Erythroblast (primary cell): Measurements from ENCODE around the gene ABHD12.

ENCODE experiments used
- DNase-seq, 2 experiments: peaks; one replicate each; lab custom pipeline; 2025; lab: John Stamatoyannopoulos, UW
- GATA1 ChIP-seq: IDR thresholded peaks from 2 replicates; pipeline ENCODE4 v1.6.1; 2011; ENCODE audit warnings: low read depth, mild to moderate bottlenecking, control low read depth, low read length, moderate library complexity
- POLR2A ChIP-seq: IDR thresholded peaks from 2 replicates; pipeline ENCODE4 v1.6.1; 2011; ENCODE audit warnings: mild to moderate bottlenecking, low read length

ABHD12 gene

DNA sequence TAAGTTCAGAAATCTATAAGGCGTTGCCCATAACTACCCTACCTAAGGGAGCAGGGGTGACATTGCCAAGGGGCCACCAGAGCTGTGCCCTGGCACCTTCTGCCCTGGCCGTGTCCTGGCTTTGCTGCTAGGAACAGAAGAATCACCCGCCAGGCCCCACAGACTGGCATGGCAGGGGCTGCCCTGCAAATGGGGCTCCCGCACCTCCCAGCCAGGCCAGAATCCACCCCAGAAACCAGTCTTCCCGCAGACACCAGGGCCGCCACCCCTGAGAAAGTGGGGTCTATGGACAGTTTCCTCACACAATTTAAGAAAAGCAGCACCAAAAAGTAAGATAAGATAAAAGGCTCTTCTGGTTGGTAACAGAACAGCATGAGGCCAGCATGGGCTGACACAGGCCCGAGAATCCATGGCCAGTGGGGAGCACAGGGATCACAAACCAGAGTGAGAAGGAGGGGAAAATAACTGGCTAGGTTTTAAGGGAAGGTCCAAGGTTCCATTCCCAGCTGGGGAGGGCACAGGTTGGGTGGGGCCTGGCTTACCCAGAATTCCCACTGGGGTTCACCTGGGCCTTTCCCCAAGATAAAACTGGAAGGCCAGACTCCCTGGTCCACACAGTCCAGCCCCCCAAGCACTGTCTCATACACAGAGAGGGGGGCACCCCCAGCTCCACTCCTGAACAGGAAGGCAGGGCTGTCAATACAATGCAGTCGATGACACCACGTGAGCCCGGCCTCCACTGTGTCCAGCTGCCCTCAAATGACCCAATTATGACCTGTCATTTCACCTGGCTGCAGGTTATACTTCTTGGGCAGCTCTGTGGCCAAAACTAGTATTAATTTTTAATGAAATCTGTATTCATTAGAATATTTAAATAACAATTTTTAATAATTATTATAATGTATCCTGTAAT, 83.4 kb downstream of the ABHD12 start:
- no peak for DNase-seq
- TF ChIP-seq GATA1 (no peak), POLR2A (no peak)

DNA sequence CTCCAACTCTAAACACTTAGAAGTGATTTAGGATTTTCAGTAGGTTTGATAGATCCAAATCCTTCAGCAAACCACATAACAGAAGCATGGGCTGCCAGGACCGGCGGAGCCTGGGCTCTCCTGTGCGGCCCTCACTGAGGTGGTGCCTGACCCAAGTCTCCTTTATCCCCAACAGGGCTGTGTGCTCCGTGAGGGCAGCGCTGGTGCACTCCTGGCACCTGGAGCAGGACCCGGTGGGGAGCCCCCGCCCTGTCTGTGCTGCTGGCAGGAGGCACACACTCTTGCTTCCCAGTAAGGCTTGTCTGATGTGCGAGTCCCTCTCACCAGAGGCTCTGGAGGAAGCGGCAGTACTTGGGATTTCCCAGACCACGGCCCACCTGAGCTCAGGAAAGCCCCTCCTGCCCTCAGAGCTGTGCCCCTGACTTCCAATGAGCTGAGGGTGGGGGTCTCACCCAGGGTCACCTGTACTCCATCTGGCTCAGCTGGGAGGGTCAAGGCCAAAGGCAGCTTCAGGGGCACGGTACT, 86.5 kb downstream of the ABHD12 start:
- DNase-seq = no peak
- no peak for TF ChIP-seq POLR2A
- no peak for TF ChIP-seq GATA1

DNA sequence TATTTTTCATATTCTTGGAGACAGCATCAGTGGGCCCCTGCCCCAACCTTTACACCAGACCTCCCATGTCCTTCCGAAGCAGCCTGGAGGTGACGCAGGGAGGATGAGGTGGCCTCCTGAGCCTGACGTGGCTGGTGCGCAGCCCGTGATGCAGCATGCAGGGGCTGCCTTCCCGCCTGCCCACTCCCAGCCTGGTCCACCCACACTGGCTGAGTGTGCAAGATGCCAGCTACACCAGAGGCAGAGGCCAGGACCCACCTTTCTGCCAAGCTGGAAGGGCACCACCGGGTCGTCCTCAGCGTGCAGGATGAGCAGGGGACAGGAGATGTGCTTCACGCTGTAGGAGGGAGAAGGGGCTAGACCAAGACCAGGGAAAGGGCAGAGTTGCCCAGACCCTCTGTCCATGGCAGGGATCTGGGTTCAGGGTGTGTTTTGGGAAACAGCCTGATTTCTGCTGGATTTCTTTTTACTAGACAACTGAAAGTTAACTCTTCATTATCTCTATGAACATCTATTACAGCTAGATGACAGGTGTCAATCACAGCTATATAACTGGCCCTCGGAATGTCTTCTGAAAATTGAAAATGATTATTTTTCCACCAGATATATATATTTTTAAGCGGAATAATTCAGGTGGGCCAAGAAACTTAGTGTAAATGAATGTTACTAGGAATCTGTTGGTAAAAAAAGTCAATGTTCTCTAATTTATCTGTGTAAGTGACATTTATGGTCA, 87.2 kb downstream of the ABHD12 start:
- TF ChIP-seq GATA1 (no peak), POLR2A (no peak)

DNA sequence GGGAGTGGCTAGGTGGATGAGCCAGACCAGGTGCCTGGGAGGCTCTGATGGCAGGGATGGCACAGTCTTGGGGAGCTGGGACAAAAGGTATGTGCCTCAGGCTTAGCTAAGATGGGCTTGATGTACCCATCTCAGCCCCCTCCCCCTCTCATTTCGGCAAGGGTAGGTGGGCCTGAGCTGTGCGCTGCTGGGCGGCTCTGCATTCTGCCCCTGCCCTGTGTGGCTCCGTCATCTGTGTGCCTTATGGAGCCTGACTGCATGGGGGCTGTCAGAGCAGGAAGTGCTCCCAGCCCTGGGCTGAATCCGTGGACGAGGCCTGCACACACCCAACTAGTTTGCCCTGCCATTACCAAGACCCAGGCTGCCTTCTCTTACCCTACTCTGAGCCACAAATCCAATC, 88.0 kb downstream of the ABHD12 start:
- TF ChIP-seq POLR2A = no peak
- TF ChIP-seq GATA1 = no peak
- no peak for DNase-seq

More for the DNA sequence above, 87.2 kb downstream of the ABHD12 start:
- DNase-seq = no peak

DNA sequence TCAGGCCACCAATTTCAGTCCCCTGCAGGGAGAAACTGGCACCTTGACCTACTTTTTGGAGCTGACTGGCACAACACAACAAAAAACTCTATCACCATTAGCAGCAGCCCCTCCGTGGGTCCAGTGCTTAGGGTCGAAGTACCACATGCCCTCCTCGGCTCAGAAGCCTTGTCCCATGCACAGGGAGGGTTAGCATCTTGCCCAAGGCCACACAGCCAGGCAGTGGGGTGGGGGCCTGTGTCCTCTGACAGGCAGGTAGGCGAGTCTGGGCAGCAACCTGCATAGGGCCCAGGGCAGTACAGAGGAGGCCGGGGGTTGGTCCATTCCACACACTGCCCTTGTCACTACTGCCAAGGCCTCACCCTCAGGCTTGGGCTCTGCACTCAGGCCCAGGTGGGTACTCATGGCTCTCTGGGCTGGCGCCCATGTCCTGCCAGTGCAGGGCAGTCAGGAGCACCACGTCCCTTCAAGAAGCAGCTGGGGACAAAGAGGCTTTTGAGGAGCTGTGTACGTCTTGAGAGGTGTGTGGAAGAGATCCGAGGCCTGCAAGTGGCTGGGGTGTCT, 89.2 kb downstream of the ABHD12 start:
- DNase-seq = no peak
- TF ChIP-seq POLR2A = no peak
- no peak for TF ChIP-seq GATA1

DNA sequence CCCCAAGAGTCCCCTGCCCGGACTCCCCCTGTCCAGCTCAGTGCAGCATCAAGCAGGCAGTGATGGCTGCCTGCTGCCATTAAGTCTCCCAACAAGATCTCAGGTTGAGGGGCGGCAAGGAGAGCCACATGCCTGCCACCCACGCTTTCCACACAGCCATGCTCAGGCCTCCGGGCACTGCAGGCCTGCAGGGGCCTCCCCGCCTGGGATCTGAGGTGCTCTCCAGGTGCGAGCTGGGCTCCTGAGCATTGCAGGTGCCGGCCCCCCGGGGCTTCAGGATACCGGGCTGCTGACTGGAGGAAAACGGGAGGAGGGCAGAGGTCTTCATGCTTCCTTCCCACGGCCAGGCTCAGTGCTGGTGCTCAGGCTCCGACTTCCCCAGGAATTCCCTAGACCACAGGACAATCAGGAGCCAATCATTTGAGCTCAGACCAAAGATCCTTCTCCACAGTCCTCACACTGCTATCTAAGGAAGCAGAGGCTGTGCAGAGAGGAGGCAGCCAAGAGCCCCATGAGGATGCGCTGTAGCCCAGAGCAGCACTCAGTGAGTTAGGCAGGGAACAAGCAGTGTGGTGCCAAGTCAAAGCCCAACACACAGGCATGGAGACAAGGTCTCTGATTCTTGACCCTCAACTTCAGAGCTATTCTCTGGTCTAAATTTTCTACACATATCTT, 90.0 kb downstream of the ABHD12 start:
- DNase-seq = no peak
- TF ChIP-seq GATA1 = no peak
- no peak for TF ChIP-seq POLR2A

DNA sequence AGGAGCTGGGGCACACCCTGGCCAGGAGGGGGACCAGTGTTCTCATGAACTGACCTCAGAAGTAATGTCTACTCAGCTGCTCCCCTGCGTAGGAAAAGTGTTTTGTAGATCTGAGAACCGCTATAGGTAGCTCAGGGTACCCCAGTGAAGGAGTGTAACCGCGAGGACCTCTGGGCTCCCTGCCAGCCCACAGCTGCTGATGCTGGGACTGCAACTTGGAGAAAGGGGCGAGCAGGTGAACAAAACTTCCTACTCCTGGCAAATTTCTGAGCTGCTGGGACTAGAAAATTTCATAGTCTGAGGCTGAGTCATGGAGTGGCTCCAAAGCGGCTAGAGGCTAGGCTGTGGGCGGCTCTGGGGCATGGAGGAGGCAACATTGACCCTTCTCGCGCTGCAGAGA, 90.8 kb downstream of the ABHD12 start:
- no peak for DNase-seq
- TF ChIP-seq GATA1 (no peak), POLR2A (no peak)

DNA sequence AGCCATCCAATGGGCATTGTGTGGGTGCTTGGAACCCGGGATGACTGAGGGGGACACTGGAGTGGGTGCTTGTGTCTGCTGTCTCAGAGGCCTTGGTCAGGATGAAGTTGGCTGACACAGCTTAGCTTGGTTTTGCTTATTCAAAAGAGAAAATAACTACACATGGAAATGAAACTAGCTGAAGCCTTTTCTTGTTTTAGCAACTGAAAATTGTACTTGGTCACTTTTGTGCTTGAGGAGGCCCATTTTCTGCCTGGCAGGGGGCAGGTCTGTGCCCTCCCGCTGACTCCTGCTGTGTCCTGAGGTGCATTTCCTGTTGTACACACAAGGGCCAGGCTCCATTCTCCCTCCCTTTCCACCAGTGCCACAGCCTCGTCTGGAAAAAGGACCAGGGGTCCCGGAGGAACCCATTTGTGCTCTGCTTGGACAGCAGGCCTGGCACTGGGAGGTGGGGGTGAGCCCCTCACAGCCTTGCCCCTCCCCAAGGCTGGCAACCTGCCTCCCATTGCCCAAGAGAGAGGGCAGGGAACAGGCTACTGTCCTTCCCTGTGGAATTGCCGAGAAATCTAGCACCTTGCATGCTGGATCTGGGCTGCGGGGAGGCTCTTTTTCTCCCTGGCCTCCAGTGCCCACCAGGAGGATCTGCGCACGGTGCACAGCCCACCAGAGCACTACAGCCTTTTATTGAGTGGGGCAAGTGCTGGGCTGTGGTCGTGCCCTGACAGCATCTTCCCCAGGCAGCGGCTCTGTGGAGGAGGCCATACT, 93.3 kb downstream of the ABHD12 start:
- TF ChIP-seq GATA1 (no peak), POLR2A (no peak)
- DNase-seq = no peak

DNA sequence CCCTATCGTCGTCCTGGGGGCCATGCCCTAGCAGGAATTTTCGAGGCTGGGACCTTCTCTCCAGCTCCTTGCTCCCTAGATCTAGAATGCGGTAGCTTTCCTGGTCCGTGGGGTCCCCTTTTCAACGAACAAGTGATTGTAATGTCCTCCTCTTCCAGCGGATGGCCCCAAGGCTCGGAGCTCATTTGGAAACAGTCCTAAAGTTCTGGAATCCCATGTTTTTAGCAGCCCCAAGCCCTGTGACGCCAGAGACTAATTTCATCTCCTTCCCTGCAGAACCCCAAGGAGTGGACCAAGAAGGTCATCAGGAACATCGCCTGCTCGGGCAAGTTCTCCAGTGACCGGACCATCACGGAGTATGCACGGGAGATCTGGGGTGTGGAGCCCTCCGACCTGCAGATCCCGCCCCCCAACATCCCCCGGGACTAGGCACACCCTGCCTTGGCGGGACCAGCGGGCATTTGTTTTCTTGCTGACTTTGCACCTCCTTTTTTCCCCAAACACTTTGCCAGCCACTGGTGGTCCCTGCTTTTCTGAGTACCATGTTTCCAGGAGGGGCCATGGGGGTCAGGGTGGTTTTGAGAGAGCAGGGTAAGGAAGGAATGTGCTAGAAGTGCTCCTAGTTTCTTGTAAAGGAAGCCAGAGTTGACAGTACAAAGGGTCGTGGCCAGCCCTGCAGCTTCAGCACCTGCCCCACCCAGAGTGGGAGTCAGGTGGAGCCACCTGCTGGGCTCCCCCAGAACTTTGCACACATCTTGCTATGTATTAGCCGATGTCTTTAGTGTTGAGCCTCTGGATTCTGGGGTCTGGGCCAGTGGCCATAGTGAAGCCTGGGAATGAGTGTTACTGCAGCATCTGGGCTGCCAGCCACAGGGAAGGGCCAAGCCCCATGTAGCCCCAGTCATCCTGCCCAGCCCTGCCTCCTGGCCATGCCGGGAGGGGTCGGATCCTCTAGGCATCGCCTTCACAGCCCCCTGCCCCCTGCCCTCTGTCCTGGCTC, 94.2 kb downstream of the ABHD12 start:
- peak; percentile 14 to 46 for DNase-seq
- no peak for TF ChIP-seq GATA1
- TF ChIP-seq POLR2A = no peak

DNA sequence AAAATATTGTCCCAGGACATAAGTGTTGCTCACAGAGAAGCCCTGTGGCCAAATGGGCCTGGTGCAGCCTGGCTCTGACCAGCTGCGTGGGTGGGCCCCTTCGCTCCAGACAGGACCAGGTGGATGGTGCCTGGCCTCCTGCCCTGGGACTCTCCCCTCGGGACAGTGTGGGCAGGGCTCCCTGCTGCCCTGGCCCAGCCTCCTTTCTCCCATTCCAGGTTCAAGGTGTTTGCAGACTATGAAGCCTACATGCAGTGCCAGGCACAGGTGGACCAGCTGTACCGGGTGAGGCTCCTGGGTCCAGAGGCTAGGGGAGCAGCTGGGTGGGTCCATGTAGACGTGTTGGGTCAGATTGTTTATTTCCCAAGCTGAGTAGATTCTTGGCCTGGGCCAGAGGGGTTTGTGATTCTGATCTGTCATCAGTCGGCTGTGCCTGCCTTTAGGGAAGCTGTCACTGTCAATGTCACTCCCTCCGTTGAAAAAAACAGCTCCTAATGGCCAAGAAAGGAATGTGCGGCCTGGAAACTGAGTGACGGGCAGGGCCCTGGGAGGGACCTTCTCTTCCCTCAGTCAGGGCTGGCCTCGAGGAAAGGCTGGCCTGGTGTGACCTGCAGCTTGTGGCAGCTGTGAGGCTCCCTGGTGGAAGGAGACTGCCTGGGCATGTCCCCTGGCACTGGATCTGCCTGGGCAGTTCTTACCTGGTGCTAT, 95.1 kb downstream of the ABHD12 start:
- TF ChIP-seq POLR2A = no peak
- no peak for DNase-seq
